Vagina (tissue), 2 donors: ENCODE results near the gene BUB3.

ENCODE experiments used
- POLR2AphosphoS5 ChIP-seq, 2 donors: sonication (generic); formaldehyde crosslinking; IDR thresholded peaks; one replicate each; pipeline ENCODE4 v1.9.0; 2017; ENCODE audit warnings: antibody characterized with exemption in 2 of 2, mild to moderate bottlenecking in 2 of 2, low read depth in 1 of 2; ENCODE audit not compliant: insufficient read depth in 1 of 2
- TF ChIP-seq, protein P1 (sequence below), 3 experiments: fragments of 450-650 bp in 2 of 3; fragments of 200-600 bp in 1 of 3; sonication (generic) in 1 of 3; IDR thresholded peaks; one replicate each; pipeline ENCODE4 v1.5.1; 2017 to 2019; ENCODE audit warnings: antibody characterized with exemption in 3 of 3, mild to moderate bottlenecking in 2 of 3, moderate library complexity in 2 of 3

DNA sequence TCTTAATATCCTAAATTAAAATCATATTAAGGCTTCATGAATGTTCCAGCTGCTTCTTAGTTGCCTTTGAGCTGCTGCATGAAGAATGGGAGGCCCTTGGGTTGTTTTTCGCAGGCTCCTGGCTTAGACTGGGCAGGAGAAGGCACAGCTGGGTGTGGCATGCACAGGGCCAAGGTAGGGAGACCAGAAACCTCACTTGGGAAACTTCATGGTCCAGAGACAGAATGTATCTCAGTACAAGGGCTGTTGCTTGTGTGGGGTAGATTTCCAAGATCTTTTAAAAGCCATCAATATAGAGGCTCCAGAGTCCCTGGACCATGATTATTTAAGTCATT is 49.9 kb downstream of the BUB3 start:
- TF ChIP-seq, protein P1, sequence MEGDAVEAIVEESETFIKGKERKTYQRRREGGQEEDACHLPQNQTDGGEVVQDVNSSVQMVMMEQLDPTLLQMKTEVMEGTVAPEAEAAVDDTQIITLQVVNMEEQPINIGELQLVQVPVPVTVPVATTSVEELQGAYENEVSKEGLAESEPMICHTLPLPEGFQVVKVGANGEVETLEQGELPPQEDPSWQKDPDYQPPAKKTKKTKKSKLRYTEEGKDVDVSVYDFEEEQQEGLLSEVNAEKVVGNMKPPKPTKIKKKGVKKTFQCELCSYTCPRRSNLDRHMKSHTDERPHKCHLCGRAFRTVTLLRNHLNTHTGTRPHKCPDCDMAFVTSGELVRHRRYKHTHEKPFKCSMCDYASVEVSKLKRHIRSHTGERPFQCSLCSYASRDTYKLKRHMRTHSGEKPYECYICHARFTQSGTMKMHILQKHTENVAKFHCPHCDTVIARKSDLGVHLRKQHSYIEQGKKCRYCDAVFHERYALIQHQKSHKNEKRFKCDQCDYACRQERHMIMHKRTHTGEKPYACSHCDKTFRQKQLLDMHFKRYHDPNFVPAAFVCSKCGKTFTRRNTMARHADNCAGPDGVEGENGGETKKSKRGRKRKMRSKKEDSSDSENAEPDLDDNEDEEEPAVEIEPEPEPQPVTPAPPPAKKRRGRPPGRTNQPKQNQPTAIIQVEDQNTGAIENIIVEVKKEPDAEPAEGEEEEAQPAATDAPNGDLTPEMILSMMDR (IDR thresholded peaks at IDR 0.05): no peak
- TF ChIP-seq POLR2AphosphoS5 (IDR thresholded peaks at IDR 0.05; ENCODE audit: insufficient read depth in 1 of 2, low read depth in 1 of 2): no peak
